ENCODE results near the gene AGBL4. TPM values are rescaled to one million over a fixed set of nuclear protein-coding genes. Genes with fewer than 3 reads are reported as not detected.

AGBL4 gene
- total and polyA plus RNA-seq, 2 of the 13 experiments (the other 11 are each of a cell fraction or from before 2014, with no cell fraction given), result not detected

DNA sequence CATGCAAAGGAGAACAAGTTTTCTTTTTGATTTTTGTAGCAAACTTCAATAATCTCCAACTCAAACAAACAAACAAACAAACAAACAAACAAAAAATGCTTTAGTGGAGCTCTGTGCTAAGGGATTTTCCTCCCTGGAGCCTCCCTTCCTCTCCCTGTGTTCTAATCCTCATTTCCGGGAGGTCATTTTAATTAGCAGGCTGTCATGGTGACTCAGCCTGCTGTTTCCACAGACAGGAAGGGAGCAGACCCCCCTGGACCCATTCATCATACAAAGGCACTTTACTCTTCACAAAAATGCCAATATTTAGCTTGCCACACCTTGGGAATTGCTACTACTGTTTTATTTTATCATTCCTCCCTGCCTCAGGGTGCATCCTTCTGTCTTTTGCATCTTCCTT lies 1490.8 kb downstream of the AGBL4 start:
- 22% methylated on average over 1 of the region's 1 CpG for WGBS (ENCODE audit: low lambda C conversion rate)
- ATAC-seq (no peak), DNase-seq (ENCODE audit: low spot score) (no peak), FAIRE-seq (no peak)
- no peak overlapping the region for H3K9ac ChIP-seq (ENCODE audit: insufficient read depth, low read depth, low read length)
- H3K79me2 ChIP-seq (ENCODE audit: insufficient read depth, low read length), result no peaks in the 10 kb centered on the region
- H3K36me3 ChIP-seq (replicated peaks in 1 of 2; ENCODE audit: control insufficient read depth in 1 of 2, insufficient read depth in 2 of 2, low read length in 2 of 2), result no peaks in the 10 kb centered on the region
- no peak overlapping the region for H3K4me2 ChIP-seq (ENCODE audit: low read depth, low read length)
- intact Hi-C loops (cut with micrococcal nuclease; ENCODE audit: unreplicated experiment) (no loop called here), in situ Hi-C loops (cut with HindIII; ENCODE audit: extremely low pct_ligation_motif_present, low pct_unique_long_range_greater_than_20kb) (no loop called here)
- H3K4me1 ChIP-seq (ENCODE audit: insufficient read depth, low read length), result no peaks in the 10 kb centered on the region
- CTCF ChIA-PET (ENCODE audit: low intra/inter-chr PET ratio, low total read pairs), result no interaction called here
- H3K27ac ChIP-seq (ENCODE audit: extremely low read length, insufficient read depth, low read length), result no peak overlapping the region
- no peak overlapping the region for H3K4me3 ChIP-seq (replicated peaks in 1 of 3; ENCODE audit: insufficient read depth in 1 of 3, low read depth in 2 of 3, low read length in 3 of 3)
- H3K9me3 ChIP-seq (ENCODE audit: low read length), result no peaks in the 10 kb centered on the region
- no peaks in the 10 kb centered on the region for H3K27me3 ChIP-seq (ENCODE audit: control insufficient read depth in 1 of 2, insufficient read depth in 2 of 2, low read length in 2 of 2)
- BruUV-seq (replicated peaks), result no TSS peak
- H2AFZ ChIP-seq (ENCODE audit: low read length), result no peak overlapping the region
- POLR2A ChIA-PET, result no interaction called here
- no peaks in the 10 kb centered on the region for H4K20me1 ChIP-seq (ENCODE audit: insufficient read depth, low read length)
- TF ChIP-seq FOXP1 (IDR thresholded peaks at IDR 0.05) (no peak), FOXP1 (CRISPR knock-in tag; IDR thresholded peaks at IDR 0.05) (no peak), SCMH1 (CRISPR knock-in tag; IDR thresholded peaks at IDR 0.05; ENCODE audit: borderline replicate concordance) (no peak), STAT5B (CRISPR knock-in tag; IDR thresholded peaks at IDR 0.05) (no peak), HNRNPUL1 (IDR thresholded peaks at IDR 0.05; ENCODE audit: low read depth, low read length) (no peak), ZNF761 (CRISPR knock-in tag; conservative IDR thresholded peaks at IDR 0.05) (no peak), PCBP1 (IDR thresholded peaks at IDR 0.05; ENCODE audit: borderline replicate concordance, low read depth, low read length) (no peak), ZNF580 (CRISPR knock-in tag; IDR thresholded peaks at IDR 0.05; ENCODE audit: borderline replicate concordance, low read depth) (no peak), ATM (IDR thresholded peaks at IDR 0.05; ENCODE audit: borderline replicate concordance) (no peak), HOXD1 (CRISPR knock-in tag; IDR thresholded peaks at IDR 0.05) (no peak), SNAI1 (CRISPR knock-in tag; IDR thresholded peaks at IDR 0.05; ENCODE audit: borderline replicate concordance) (no peak), KLF16 (CRISPR knock-in tag; IDR thresholded peaks at IDR 0.05) (no peak), STAG1 (CRISPR knock-in tag; IDR thresholded peaks at IDR 0.05) (no peak), FLYWCH1 (CRISPR knock-in tag; IDR thresholded peaks at IDR 0.05) (no peak)
- TF ChIP-seq, protein P1, sequence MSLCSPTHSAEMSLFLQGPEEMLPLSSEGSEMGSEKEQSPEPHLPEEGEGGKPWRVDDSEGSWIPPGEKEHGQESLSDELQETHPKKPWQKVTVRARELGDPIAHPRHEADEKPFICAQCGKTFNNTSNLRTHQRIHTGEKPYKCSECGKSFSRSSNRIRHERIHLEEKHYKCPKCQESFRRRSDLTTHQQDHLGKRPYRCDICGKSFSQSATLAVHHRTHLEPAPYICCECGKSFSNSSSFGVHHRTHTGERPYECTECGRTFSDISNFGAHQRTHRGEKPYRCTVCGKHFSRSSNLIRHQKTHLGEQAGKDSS (CRISPR knock-in tag; IDR thresholded peaks at IDR 0.05; ENCODE audit: borderline replicate concordance, low read depth), result no peak
- TF ChIP-seq, protein P2, sequence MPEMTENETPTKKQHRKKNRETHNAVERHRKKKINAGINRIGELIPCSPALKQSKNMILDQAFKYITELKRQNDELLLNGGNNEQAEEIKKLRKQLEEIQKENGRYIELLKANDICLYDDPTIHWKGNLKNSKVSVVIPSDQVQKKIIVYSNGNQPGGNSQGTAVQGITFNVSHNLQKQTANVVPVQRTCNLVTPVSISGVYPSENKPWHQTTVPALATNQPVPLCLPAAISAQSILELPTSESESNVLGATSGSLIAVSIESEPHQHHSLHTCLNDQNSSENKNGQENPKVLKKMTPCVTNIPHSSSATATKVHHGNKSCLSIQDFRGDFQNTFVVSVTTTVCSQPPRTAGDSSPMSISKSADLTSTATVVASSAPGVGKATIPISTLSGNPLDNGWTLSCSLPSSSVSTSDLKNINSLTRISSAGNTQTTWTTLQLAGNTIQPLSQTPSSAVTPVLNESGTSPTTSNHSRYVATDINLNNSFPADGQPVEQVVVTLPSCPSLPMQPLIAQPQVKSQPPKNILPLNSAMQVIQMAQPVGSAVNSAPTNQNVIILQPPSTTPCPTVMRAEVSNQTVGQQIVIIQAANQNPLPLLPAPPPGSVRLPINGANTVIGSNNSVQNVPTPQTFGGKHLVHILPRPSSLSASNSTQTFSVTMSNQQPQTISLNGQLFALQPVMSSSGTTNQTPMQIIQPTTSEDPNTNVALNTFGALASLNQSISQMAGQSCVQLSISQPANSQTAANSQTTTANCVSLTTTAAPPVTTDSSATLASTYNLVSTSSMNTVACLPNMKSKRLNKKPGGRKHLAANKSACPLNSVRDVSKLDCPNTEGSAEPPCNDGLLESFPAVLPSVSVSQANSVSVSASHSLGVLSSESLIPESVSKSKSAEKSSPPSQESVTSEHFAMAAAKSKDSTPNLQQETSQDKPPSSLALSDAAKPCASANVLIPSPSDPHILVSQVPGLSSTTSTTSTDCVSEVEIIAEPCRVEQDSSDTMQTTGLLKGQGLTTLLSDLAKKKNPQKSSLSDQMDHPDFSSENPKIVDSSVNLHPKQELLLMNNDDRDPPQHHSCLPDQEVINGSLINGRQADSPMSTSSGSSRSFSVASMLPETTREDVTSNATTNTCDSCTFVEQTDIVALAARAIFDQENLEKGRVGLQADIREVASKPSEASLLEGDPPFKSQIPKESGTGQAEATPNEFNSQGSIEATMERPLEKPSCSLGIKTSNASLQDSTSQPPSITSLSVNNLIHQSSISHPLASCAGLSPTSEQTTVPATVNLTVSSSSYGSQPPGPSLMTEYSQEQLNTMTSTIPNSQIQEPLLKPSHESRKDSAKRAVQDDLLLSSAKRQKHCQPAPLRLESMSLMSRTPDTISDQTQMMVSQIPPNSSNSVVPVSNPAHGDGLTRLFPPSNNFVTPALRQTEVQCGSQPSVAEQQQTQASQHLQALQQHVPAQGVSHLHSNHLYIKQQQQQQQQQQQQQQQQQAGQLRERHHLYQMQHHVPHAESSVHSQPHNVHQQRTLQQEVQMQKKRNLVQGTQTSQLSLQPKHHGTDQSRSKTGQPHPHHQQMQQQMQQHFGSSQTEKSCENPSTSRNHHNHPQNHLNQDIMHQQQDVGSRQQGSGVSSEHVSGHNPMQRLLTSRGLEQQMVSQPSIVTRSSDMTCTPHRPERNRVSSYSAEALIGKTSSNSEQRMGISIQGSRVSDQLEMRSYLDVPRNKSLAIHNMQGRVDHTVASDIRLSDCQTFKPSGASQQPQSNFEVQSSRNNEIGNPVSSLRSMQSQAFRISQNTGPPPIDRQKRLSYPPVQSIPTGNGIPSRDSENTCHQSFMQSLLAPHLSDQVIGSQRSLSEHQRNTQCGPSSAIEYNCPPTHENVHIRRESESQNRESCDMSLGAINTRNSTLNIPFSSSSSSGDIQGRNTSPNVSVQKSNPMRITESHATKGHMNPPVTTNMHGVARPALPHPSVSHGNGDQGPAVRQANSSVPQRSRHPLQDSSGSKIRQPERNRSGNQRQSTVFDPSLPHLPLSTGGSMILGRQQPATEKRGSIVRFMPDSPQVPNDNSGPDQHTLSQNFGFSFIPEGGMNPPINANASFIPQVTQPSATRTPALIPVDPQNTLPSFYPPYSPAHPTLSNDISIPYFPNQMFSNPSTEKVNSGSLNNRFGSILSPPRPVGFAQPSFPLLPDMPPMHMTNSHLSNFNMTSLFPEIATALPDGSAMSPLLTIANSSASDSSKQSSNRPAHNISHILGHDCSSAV (CRISPR knock-in tag; IDR thresholded peaks at IDR 0.05; ENCODE audit: borderline replicate concordance), result no peak
